COLO668 (cell line): Measurements from ENCODE around the gene TBC1D12.
"Not testable (repeated sequence)": the region's sequence is repeated elsewhere in the genome, so short reads cannot be mapped to it uniquely, and the experiment has no call there.

Source experiments
- DNase-seq: peaks from one replicate; lab custom pipeline; 2025; ENCODE audit not compliant: unreplicated experiment; lab: John Stamatoyannopoulos, UW

Gene TBC1D12

GRCh38 chr10:94533027-94533426 is 130.7 kb downstream of the TBC1D12 start:
- DNase-seq = no peak

GRCh38 chr10:94542282-94542681 is 139.9 kb downstream of the TBC1D12 start:
- DNase-seq = not testable (repeated sequence)

- peak; percentile 85 for DNase-seq
Measured at GRCh38 chr10:94545391-94546048, 143.2 kb downstream of the TBC1D12 start, which contains the start of gene HELLS. Gene HELLS, plus strand, starts transcription at chr10:94545788. Its CDS starts 134 bp downstream, at chr10:94545922.

- peak; percentile 6 for DNase-seq
Measured at GRCh38 chr10:94546049-94546900, 143.9 kb downstream of the TBC1D12 start.

- DNase-seq = no peak
Measured at GRCh38 chr10:94546901-94547185, 144.5 kb downstream of the TBC1D12 start.

- DNase-seq = no peak
Measured at GRCh38 chr10:94549221-94549620, 146.9 kb downstream of the TBC1D12 start.

GRCh38 chr10:94567714-94568307 is 165.5 kb downstream of the TBC1D12 start:
- not testable (repeated sequence) for DNase-seq

GRCh38 chr10:94571081-94571480 is 168.7 kb downstream of the TBC1D12 start:
- DNase-seq = no peak

GRCh38 chr10:94571528-94571927 is 169.2 kb downstream of the TBC1D12 start:
- no peak for DNase-seq

GRCh38 chr10:94578790-94579189 is 176.4 kb downstream of the TBC1D12 start:
- DNase-seq = no peak

GRCh38 chr10:94583124-94583523 is 180.8 kb downstream of the TBC1D12 start:
- no peak for DNase-seq
